WERI-Rb-1 (cell line): ENCODE measurements around the gene ADARB1.
"Not testable (repeated sequence)": the region's sequence is repeated elsewhere in the genome, so short reads cannot be mapped to it uniquely, and the experiment has no call there.

ENCODE experiments used
- DNase-seq: peaks from one replicate; pipeline ENCODE4 v3.0.0-alpha.2; 2020
- H3K27ac ChIP-seq: fragments of 250-450 bp; sonication (Bioruptor Pico); 2 replicates; pipeline ENCODE4 v1.5.1; 2020; ENCODE audit warnings: mild to moderate bottlenecking, moderate library complexity
- H3K27me3 ChIP-seq: fragments of 250-450 bp; sonication (Bioruptor Pico); 2 replicates; pipeline ENCODE4 v1.5.1; 2021; ENCODE audit warnings: mild to moderate bottlenecking, low read depth, moderate library complexity; ENCODE audit not compliant: insufficient read depth, severe bottlenecking
- H3K36me3 ChIP-seq: fragments of 250-450 bp; sonication (Bioruptor Pico); 2 replicates; pipeline ENCODE4 v1.5.1; 2020; ENCODE audit warnings: mild to moderate bottlenecking, moderate library complexity
- H3K4me3 ChIP-seq: 2 replicates; pipeline ENCODE4 v1.5.1; 2011; ENCODE audit warnings: low read depth, mild to moderate bottlenecking, control low read depth, low read length
- H3K9me3 ChIP-seq: fragments of 250-450 bp; sonication (Bioruptor Pico); 2 replicates; pipeline ENCODE4 v1.5.1; 2021; ENCODE audit warnings: mild to moderate bottlenecking, moderate library complexity; ENCODE audit not compliant: severe bottlenecking
- TF ChIP-seq, protein P1 (sequence below): IDR thresholded peaks from 2 replicates; pipeline ENCODE4 v1.5.1; 2011; ENCODE audit warnings: low read depth, mild to moderate bottlenecking, control low read depth, inconsistent platforms, low read length

The ADARB1 gene

DNA sequence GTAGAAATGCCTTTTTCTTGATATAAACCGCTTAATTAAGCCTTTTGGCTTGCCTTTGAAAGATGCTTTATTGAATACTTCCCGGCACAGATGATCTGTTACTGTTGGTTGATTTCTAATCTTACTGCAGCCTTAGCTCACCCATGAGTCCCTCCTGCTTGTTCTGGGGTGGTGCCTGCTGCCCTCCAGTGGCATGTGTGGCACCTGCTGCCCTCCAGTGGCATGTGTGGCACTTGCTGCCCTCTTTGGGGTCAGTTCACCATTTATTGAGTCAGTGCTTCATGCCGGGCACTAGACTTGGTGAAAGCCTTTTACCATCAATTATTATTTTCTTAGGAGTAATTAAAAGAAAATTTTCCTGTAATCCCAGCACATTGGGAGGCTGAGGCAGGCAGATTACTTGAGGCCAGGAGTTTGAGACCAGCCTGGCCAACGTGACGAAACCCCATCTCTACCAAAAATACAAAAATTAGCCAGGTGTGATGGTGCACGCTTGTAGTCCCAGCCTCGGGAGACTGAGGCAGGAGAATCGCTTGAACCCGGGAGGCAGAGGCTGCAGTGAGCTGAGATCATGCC is 54.3 kb downstream of the ADARB1 start:
- TF ChIP-seq, protein P1, sequence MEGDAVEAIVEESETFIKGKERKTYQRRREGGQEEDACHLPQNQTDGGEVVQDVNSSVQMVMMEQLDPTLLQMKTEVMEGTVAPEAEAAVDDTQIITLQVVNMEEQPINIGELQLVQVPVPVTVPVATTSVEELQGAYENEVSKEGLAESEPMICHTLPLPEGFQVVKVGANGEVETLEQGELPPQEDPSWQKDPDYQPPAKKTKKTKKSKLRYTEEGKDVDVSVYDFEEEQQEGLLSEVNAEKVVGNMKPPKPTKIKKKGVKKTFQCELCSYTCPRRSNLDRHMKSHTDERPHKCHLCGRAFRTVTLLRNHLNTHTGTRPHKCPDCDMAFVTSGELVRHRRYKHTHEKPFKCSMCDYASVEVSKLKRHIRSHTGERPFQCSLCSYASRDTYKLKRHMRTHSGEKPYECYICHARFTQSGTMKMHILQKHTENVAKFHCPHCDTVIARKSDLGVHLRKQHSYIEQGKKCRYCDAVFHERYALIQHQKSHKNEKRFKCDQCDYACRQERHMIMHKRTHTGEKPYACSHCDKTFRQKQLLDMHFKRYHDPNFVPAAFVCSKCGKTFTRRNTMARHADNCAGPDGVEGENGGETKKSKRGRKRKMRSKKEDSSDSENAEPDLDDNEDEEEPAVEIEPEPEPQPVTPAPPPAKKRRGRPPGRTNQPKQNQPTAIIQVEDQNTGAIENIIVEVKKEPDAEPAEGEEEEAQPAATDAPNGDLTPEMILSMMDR, result peak; percentile 96
- Histone ChIP-seq H3K27ac (peak overlapping the region; percentile 99), H3K36me3 (peaks cover 14% of the 10 kb centered on the region), H3K4me3 (no peak overlapping the region), H3K9me3 (no peaks in the 10 kb centered on the region), H3K27me3 (no peaks in the 10 kb centered on the region)
- DNase-seq, result peak; percentile 94

DNA sequence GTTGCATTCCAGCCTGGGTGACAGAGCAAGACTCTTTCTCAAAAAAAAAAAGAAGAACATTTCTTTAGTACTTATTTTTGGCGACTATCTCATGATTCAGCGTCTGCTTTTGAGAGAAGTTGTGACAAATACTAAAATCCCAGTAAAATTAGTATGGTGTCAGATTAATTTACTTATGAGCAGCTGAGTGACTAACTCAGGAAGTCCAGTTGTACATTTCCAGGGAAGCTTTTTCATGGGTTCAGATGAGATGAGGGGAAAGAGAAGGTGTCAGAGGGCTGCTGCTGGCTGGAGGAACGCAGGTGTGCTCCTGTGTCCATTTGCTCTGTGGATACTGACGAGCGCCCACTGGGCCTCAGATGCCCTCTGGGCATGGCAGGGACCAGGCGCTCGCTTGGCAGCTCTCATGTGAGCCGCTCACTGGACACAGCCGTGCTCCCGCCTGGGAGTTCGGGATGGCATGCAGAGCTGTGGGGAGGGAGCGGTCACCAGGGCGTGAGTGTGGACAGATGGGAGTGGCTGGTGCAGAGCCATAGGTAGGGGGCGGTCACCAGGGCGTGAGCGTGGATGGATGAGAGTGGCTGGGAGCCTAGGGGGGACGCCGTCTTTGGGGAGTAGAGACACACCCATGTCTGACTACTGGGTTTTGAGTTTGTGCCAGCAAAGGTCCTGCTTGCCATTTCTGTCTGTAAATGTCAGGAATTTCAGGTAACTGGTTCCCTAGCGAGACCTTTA is 55.0 kb downstream of the ADARB1 start:
- DNase-seq, result no peak
- TF ChIP-seq, protein P1, result 0 out of 2 replicates have a peak, but pooled peaks have one; percentile 1
- no peaks in the 10 kb centered on the region for H3K9me3 ChIP-seq
- no peak overlapping the region for H3K4me3 ChIP-seq
- H3K36me3 ChIP-seq, result peaks cover 14% of the 10 kb centered on the region
- peak overlapping the region; percentile 9 for H3K27ac ChIP-seq
- no peaks in the 10 kb centered on the region for H3K27me3 ChIP-seq

DNA sequence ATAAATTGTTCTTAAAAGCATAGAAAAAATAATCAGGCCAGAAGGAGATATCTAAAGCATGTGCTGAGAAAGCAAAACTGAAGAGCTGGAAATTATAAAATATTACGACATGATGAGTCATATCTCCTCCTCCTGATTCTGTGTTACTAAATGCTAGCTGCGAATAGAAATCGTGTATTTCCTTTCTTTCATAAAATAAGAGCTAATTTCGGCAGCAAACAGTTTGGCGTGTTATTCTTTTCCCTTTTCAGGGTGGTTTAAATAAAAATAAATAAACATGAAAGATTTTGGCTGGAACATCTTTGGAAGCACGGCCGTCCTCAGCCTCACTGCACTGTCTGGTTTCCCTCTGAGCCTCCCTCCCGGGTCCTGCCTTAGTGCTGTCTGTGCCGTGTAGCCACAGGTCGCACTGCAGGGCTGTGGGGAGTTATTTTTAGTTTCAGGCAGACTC is 56.0 kb downstream of the ADARB1 start:
- TF ChIP-seq, protein P1, result no peak
- H3K4me3 ChIP-seq, result no peak overlapping the region
- DNase-seq, result no peak
- H3K27me3 ChIP-seq, result no peaks in the 10 kb centered on the region
- H3K9me3 ChIP-seq, result no peaks in the 10 kb centered on the region
- H3K27ac ChIP-seq, result no peak overlapping the region
- H3K36me3 ChIP-seq, result peaks cover 20% of the 10 kb centered on the region

DNA sequence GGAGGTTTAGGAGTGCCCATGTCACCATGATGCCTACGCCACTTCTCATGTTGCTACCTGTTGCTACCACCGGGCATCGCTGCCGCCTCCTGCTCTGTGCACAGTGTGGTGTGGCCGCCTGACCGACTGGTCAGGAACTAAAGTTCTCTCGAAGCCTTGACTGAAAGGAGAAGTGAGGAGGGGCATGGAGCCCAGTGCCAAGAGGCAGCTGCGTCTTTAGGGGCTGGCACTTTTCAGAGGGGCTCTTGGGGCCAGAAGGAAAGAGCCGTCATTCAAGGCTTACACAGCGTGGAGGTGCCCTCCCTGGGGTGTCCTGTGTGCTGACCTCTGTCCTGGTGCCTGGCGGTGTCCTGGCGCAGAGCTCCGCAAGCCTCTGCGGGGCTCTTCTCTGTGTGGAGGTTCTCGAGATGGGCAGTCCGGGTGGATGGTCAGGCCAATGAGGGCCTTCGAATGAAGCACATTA is 57.2 kb downstream of the ADARB1 start:
- peak overlapping the region; percentile 7; the same call in 1 of the 2 replicates for H3K27ac ChIP-seq
- H3K27me3 ChIP-seq, result no peaks in the 10 kb centered on the region
- H3K36me3 ChIP-seq, result peaks cover 21% of the 10 kb centered on the region
- TF ChIP-seq, protein P1, result no peak
- H3K4me3 ChIP-seq, result no peak overlapping the region
- no peak for DNase-seq
- no peaks in the 10 kb centered on the region for H3K9me3 ChIP-seq

DNA sequence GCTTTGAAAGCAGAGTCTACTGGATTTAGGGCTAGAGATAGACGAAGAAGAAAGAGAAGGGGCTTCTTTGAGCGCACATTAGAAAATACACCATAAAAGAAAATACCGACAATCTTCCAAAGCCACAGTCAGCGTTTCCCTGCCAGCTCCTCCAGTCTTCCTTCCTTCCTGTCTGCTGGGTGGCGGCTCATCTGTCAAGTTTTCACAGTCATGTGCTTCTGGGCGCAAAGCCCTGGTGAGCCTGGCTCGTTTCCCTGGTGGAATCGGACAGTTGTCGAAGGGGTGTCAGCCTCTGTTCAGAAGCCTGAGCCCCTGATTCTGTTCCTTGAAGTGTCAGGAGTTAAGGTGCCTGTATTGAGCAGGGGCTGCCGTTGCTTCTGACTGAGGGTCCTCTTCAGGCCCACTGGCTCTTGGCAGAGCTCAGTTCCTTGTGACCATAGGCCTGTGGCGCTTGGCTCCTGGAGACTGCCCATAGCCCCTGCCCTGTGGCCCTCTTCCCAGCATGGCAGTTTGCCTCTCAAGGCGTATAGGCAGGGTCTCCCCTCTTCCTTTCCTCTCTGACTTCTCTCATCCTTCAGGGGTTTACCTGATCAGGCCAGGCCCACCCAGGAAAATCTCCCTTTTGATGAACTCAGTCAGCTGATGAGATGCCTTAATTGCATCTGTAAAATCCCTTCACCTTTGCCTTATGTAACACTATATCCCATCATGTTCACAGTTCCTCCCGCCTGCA is 58.6 kb downstream of the ADARB1 start:
- TF ChIP-seq, protein P1, result no peak

DNA sequence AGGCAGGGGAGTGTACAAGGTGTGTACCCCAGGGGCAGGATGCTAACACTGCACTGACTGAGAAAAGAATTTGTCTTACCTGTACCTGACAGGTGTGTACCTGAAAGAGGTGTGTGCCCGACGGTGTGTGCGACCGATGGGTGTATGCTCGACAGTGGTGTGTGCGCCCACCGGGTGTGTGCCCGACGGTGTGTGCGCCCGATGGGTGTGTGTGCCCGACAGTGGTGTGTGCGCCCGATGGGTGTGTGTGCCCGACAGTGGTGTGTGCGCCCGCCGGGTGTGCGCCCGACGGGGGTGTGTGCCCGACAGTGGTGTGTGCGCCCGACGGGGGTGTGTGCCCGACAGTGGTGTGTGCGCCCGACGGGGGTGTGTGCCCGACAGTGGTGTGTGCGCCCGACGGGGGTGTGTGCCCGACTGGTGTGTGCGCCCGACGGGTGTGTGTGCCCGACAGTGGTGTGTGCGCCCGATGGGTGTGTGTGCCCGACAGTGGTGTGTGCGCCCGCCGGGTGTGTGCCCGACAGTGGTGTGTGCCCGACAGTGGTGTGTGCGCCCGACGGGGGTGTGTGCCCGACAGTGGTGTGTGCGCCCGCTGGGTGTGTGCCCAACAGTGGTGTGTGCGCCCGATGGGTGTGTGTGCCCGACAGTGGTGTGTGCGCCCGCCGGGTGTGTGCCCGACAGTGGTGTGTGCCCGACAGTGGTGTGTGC is 59.3 kb downstream of the ADARB1 start:
- peaks cover 25% of the 10 kb centered on the region for H3K36me3 ChIP-seq
- H3K27me3 ChIP-seq, H3K4me3 ChIP-seq, DNase-seq, H3K27ac ChIP-seq, H3K9me3 ChIP-seq: not testable (repeated sequence)

More for the DNA sequence above, 58.6 kb downstream of the ADARB1 start:
- Histone ChIP-seq H3K36me3 (peaks cover 20% of the 10 kb centered on the region), H3K9me3 (no peaks in the 10 kb centered on the region), H3K27me3 (no peaks in the 10 kb centered on the region), H3K27ac (peak overlapping the region; percentile 33), H3K4me3 (no peak overlapping the region)
- DNase-seq, result no peak
